Left lung (tissue), 10 donors: ENCODE data around the gene VSTM4. TPM values are rescaled to one million over a fixed set of nuclear protein-coding genes. Genes with fewer than 3 reads are reported as not detected.

Experiments used
- ATAC-seq: fragments of 200-7000 bp; cut with Tn5 transposase; one replicate; pipeline ENCODE4 v1.9.1; 2020; ENCODE audit warnings: moderate library complexity
- DNase-seq, 4 donors: peaks; one replicate each; pipeline ENCODE4 v3.0.0-alpha.2; 2013 to 2020
- H3K27ac ChIP-seq, 2 donors: fragments of 200-600 bp; sonication (generic) in 1 of 2; one replicate each; pipeline versions ENCODE4 v1.5.0 to v1.8.0; 2020 to 2021
- H3K27me3 ChIP-seq, 2 donors: fragments of 200-600 bp; sonication (generic) in 1 of 2; one replicate each; pipeline versions ENCODE4 v1.5.0 to v1.8.0; 2020 to 2021
- H3K36me3 ChIP-seq, 2 donors: fragments of 200-600 bp; sonication (generic) in 1 of 2; one replicate each; pipeline versions ENCODE4 v1.5.0 to v1.8.0; 2020 to 2021
- H3K4me1 ChIP-seq, 2 donors: fragments of 200-600 bp; one replicate each; pipeline ENCODE4 v1.8.0; 2021
- H3K4me3 ChIP-seq, 2 donors: fragments of 200-600 bp; sonication (generic) in 1 of 2; one replicate each; pipeline versions ENCODE4 v1.5.0 to v1.8.0; 2020 to 2021; ENCODE audit warnings: mild to moderate bottlenecking in 1 of 2
- H3K9me3 ChIP-seq, 2 donors: fragments of 200-600 bp; sonication (generic) in 1 of 2; one replicate each; pipeline versions ENCODE4 v1.5.0 to v1.8.0; 2020 to 2021
- CTCF ChIP-seq, 2 donors: fragments of 200-600 bp; sonication (generic) in 1 of 2; IDR thresholded peaks; one replicate each; pipeline versions ENCODE4 v1.5.0 to v1.8.0; 2021; ENCODE audit warnings: antibody characterized with exemption in 2 of 2
- intact Hi-C, 2 donors: fragments of 100-400 bp; cut with DNase I; formaldehyde crosslinking; loops; one replicate each; pipeline versions ENCODE4 v1.11.2 to v1.14.2; 2022
- polyA plus RNA-seq, 6 donors: library from polyadenylated mRNA; unstranded; fragments of 120-200 nt; gene quantifications; one replicate each; pipeline ENCODE4 v1.2.1, GENCODE V29; 2013; ENCODE audit not compliant: insufficient read length in 6 of 6
- total RNA-seq, 2 donors: library from RNA; stranded (reverse); fragmentation: NEBNext Ultra II Directional; extraction: Animal tissue kit (Norgen Biotek cat#: 25700); gene quantifications; one replicate each; pipeline ENCODE4 v1.2.1, GENCODE V29; 2021
- donor health status: DM: no; HTN: yes; CAD: no.
- donor health status: DM: no; HTN: no; CAD: no.

The VSTM4 gene
- total and polyA plus RNA-seq, 8 donors, result 11.0 to 36.9 (median 30.8) TPM

GRCh38 chr10:49035920-49036319 is 79.4 kb downstream of the VSTM4 start:
- ATAC-seq, result no peak
- no peak overlapping the region for H3K27ac ChIP-seq

GRCh38 chr10:49034925-49035324 is 80.4 kb downstream of the VSTM4 start:
- intact Hi-C loops, result no loop called here
- Histone ChIP-seq H3K9me3 (no peaks in the 10 kb centered on the region), H3K4me1 (no peaks in the 10 kb centered on the region), H3K36me3 (peaks cover 0 to 1% of the 10 kb centered on the region in 2 donors), H3K4me3 (no peak overlapping the region), H3K27me3 (no peaks in the 10 kb centered on the region), H3K27ac (no peak overlapping the region)
- DNase-seq (no peak), ATAC-seq (no peak)
- TF ChIP-seq CTCF (IDR thresholded peaks at IDR 0.05), result no peak

More at GRCh38 chr10:49035920-49036319, 79.4 kb downstream of the VSTM4 start:
- Histone ChIP-seq H3K36me3 (no peaks in the 10 kb centered on the region), H3K4me1 (no peaks in the 10 kb centered on the region), H3K4me3 (no peak overlapping the region), H3K27me3 (no peaks in the 10 kb centered on the region), H3K9me3 (no peaks in the 10 kb centered on the region)
- no peak for TF ChIP-seq CTCF (IDR thresholded peaks at IDR 0.05)
- DNase-seq, result no peak
- intact Hi-C loops, result no loop called here

GRCh38 chr10:49033939-49034338 is 81.4 kb downstream of the VSTM4 start:
- DNase-seq, result no peak
- Histone ChIP-seq H3K4me1 (no peaks in the 10 kb centered on the region), H3K27ac (no peak overlapping the region), H3K9me3 (no peaks in the 10 kb centered on the region), H3K27me3 (no peaks in the 10 kb centered on the region), H3K36me3 (peaks cover 0 to 4% of the 10 kb centered on the region in 2 donors), H3K4me3 (no peak overlapping the region)
- intact Hi-C loops, result no loop called here
- no peak for TF ChIP-seq CTCF (IDR thresholded peaks at IDR 0.05)
- no peak for ATAC-seq

GRCh38 chr10:49029666-49030065 is 85.7 kb downstream of the VSTM4 start:
- TF ChIP-seq CTCF (IDR thresholded peaks at IDR 0.05), result no peak
- intact Hi-C loops, result no loop called here
- DNase-seq (no peak), ATAC-seq (no peak)
- Histone ChIP-seq H3K4me3 (no peak overlapping the region), H3K27me3 (no peaks in the 10 kb centered on the region), H3K27ac (no peak overlapping the region), H3K36me3 (peaks cover 0 to 4% of the 10 kb centered on the region in 2 donors), H3K9me3 (no peaks in the 10 kb centered on the region), H3K4me1 (no peaks in the 10 kb centered on the region)

GRCh38 chr10:49028639-49029038 is 86.7 kb downstream of the VSTM4 start:
- peaks cover 0 to 4% of the 10 kb centered on the region in 2 donors for H3K36me3 ChIP-seq
- intact Hi-C loops, result no loop called here
- H3K27me3 ChIP-seq, result no peaks in the 10 kb centered on the region
- no peak overlapping the region for H3K27ac ChIP-seq
- TF ChIP-seq CTCF (IDR thresholded peaks at IDR 0.05), result no peak
- H3K4me3 ChIP-seq, result no peak overlapping the region
- no peak for ATAC-seq
- H3K9me3 ChIP-seq, result no peaks in the 10 kb centered on the region
- peaks cover 0 to 4% of the 10 kb centered on the region in 2 donors for H3K4me1 ChIP-seq
- DNase-seq, result no peak
